Prostate gland (tissue), 2 donors: ENCODE data around the gene EPN3.

Experiments used
- POLR2A ChIP-seq: fragments of 450-650 bp; IDR thresholded peaks from one replicate; pipeline ENCODE4 v1.6.1; 2016; ENCODE audit warnings: antibody characterized with exemption, mild to moderate bottlenecking
- POLR2AphosphoS5 ChIP-seq: sonication (generic); formaldehyde crosslinking; IDR thresholded peaks from one replicate; pipeline ENCODE4 v1.6.1; 2017; ENCODE audit warnings: antibody characterized with exemption
- TF ChIP-seq, protein P1 (sequence below), 4 experiments: fragments of 200-600 bp in 2 of 4; fragments of 450-650 bp in 2 of 4; sonication (generic) in 2 of 4; IDR thresholded peaks; 1 replicate in 3 of 4; 2 replicates in 1 of 4; pipeline ENCODE4 v1.5.1; 2016 to 2019; ENCODE audit warnings: antibody characterized with exemption in 4 of 4, mild to moderate bottlenecking in 2 of 4, moderate library complexity in 2 of 4

DNA sequence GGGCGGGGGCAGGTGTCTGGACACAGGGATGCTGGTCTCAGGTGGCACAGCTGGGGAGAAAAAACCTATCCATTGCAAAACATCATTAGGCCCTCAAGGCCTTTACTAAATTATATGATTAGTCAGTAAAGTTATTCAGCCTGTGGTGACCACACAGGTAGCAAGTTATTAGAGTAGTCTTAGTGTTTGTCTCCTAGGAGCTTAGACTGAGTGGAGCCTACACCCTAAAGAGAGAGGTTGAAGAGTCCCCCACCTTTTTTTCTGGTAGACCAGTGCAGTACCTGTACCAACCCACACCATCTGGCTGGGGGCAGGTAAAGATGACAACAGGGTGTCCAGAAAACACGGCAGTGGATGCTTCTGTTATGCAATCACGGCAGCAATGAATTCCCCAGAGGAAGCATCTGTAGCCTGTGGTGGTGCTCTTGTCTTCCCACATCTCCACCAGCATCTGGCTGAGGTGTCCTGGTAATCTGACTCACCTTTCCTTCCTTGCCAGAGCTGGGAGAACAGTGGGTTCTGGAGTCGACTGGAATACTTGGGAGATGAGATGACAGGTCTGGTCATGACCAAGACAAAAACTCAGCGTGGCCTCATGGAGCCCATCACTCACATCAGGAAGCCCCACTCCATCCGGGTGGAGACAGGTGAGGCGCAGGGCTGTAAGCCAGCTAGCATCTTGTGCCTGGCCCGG is 13.2 kb upstream of the EPN3 start:
- TF ChIP-seq, protein P1, sequence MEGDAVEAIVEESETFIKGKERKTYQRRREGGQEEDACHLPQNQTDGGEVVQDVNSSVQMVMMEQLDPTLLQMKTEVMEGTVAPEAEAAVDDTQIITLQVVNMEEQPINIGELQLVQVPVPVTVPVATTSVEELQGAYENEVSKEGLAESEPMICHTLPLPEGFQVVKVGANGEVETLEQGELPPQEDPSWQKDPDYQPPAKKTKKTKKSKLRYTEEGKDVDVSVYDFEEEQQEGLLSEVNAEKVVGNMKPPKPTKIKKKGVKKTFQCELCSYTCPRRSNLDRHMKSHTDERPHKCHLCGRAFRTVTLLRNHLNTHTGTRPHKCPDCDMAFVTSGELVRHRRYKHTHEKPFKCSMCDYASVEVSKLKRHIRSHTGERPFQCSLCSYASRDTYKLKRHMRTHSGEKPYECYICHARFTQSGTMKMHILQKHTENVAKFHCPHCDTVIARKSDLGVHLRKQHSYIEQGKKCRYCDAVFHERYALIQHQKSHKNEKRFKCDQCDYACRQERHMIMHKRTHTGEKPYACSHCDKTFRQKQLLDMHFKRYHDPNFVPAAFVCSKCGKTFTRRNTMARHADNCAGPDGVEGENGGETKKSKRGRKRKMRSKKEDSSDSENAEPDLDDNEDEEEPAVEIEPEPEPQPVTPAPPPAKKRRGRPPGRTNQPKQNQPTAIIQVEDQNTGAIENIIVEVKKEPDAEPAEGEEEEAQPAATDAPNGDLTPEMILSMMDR (IDR thresholded peaks at IDR 0.05), result no peak
- TF ChIP-seq POLR2AphosphoS5 (no peak), POLR2A (no peak)
